NCI-H446 (cell line): Measurements from ENCODE around the gene FBXO22.
"Not testable (repeated sequence)": the region's sequence is repeated elsewhere in the genome, so short reads cannot be mapped to it uniquely, and the experiment has no call there.

ENCODE experiments used
- DNase-seq, 2 experiments: peaks; one replicate each; lab custom pipeline; 2025; lab: John Stamatoyannopoulos, UW

Gene FBXO22

GRCh38 chr15:75920079-75920478 lies 16.4 kb downstream of the FBXO22 start:
- DNase-seq, result no peak

- peak in 1 of 2 experiments; percentile 20 for DNase-seq
These were observed 18.3 kb downstream of the FBXO22 start for GRCh38 chr15:75921732-75922703.

- DNase-seq, result no peak
These were observed 20.1 kb downstream of the FBXO22 start for GRCh38 chr15:75923756-75924155.

GRCh38 chr15:75924576-75924975 lies 20.9 kb downstream of the FBXO22 start:
- DNase-seq, result no peak

GRCh38 chr15:75925440-75925839 lies 21.8 kb downstream of the FBXO22 start:
- DNase-seq, result no peak

GRCh38 chr15:75926931-75927330 lies 23.3 kb downstream of the FBXO22 start:
- DNase-seq, result no peak

GRCh38 chr15:75927601-75928000 lies 23.9 kb downstream of the FBXO22 start:
- DNase-seq, result no peak

GRCh38 chr15:75928680-75929608 lies 25.3 kb downstream of the FBXO22 start:
- DNase-seq, result peak in 1 of 2 experiments; percentile 1

GRCh38 chr15:75929799-75930565 lies 26.3 kb downstream of the FBXO22 start:
- no peak for DNase-seq

GRCh38 chr15:75930866-75931265 lies 27.2 kb downstream of the FBXO22 start:
- DNase-seq, result no peak

- DNase-seq, result no peak
These were observed 38.8 kb downstream of the FBXO22 start for GRCh38 chr15:75942464-75942863.

- no peak for DNase-seq
These were observed 39.6 kb downstream of the FBXO22 start for GRCh38 chr15:75943246-75943645.

- DNase-seq, result no peak
These were observed 40.1 kb downstream of the FBXO22 start for GRCh38 chr15:75943713-75944215.

- no peak for DNase-seq
These were observed 42.3 kb downstream of the FBXO22 start for GRCh38 chr15:75945953-75946352.

GRCh38 chr15:75947092-75947491 lies 43.4 kb downstream of the FBXO22 start:
- peak in 1 of 2 experiments; percentile 1 for DNase-seq

GRCh38 chr15:75948761-75949296 lies 45.2 kb downstream of the FBXO22 start:
- DNase-seq, result no peak

- no peak for DNase-seq
These were observed 48.8 kb downstream of the FBXO22 start for GRCh38 chr15:75952525-75952924.

GRCh38 chr15:75955720-75956119 lies 52.0 kb downstream of the FBXO22 start:
- DNase-seq, result no peak

GRCh38 chr15:75961331-75961730 lies 57.7 kb downstream of the FBXO22 start:
- no peak for DNase-seq

- DNase-seq, result no peak
These were observed 62.4 kb downstream of the FBXO22 start for GRCh38 chr15:75966073-75966472.

GRCh38 chr15:75976766-75977165 lies 73.1 kb downstream of the FBXO22 start:
- not testable (repeated sequence) for DNase-seq
